ENCODE results near the gene TRIP6.

- TF ChIP-seq CTCF (IDR thresholded peaks at IDR 0.05) (no peak), POLR2A (IDR thresholded peaks at IDR 0.05) (no peak)
Observed at GRCh38 chr7:100822236-100823139, 44.7 kb upstream of the TRIP6 start.
